GM18526 (cell line): ENCODE results near the gene PTPRE.

Experiments
- POLR2A ChIP-seq: IDR thresholded peaks from 3 replicates; pipeline ENCODE4 v1.6.1; 2011; ENCODE audit not compliant: insufficient read length; ENCODE audit errors: extremely low read depth

Gene PTPRE

DNA sequence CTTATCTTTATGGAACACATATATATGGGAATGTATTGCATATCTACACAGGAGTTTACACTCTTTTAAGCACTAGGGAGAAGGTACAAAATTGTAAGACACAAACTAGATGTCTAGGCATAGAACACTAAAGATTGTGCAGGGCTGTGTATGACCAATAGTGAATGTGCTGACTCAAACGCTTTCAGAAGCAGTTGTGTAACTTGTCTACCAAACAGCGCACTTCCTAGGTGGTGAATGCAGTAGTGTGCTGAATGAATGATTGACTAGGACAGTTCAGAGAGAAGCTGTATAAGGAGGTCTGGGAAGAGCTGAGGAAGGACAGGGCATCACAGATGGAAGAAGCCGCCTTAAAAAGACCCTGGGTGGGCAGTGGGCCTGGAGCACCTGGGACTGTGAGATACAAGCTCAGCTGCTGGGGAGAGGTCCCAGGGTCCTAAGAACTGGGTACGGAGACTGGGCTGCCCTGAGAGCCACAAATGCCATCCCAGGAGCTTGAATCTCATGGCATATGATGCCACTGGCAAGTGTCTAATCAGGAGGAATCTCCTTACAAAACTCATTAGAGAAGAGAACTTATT is 28.3 kb upstream of the PTPRE start:
- no peak for TF ChIP-seq POLR2A

DNA sequence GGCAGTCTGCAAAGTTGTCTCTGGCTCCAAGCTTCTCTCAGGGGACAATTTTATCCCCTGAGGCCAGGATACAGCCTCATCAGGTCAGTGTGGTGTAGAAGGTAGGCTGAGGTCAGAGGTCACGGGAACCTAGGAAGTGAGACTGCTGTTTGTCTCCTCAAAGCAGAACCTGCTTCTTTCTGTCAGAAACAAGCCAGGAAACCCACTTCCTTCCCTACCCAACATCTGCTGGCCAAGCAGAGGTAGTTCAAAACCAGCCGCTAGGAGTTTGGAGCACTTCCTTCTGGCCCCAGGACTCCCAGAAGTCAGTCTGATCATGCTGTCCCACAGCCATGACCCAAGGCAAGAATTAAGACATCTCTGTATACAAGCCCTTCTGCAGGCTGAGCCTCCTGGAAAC is 26.3 kb upstream of the PTPRE start:
- TF ChIP-seq POLR2A, result no peak

DNA sequence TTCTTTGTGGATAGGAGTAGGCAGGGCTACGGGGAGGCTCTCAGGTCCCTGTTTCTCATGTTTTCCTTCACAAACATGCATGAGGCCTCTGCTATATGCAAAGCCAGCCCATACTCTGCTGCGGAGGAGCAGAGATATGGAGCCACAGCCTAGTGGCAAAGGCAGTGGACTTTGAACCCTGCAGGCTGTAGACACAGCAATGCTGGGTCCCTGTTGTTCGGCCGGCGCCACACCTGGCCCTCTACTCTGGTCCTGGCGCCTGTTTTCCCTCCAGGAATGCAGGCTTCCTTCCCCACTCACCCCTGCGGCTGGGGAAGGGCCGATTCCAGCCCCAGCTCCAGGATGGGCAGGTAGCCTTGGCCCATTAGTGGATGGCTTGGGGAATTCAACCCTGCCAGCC is 25.6 kb upstream of the PTPRE start:
- TF ChIP-seq POLR2A, result no peak

DNA sequence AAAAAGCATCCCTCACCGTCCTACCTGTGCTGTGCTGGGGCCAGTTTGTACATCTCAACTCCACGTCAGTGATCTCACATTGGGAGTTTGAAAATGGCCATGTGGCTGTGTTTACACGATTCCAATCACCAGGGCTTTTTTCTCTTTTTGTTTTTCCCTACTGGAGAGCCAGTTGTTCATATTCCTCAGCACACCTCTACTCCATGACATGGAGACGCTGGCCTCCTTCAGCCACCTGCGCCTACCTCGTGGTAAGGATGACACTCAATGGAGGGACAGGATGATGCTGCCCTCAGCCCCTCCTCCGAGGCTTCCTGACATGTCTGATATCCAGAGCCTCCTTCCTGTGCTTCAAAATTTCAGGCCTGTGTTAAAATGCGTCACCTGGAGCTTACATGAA is 24.5 kb upstream of the PTPRE start:
- no peak for TF ChIP-seq POLR2A

DNA sequence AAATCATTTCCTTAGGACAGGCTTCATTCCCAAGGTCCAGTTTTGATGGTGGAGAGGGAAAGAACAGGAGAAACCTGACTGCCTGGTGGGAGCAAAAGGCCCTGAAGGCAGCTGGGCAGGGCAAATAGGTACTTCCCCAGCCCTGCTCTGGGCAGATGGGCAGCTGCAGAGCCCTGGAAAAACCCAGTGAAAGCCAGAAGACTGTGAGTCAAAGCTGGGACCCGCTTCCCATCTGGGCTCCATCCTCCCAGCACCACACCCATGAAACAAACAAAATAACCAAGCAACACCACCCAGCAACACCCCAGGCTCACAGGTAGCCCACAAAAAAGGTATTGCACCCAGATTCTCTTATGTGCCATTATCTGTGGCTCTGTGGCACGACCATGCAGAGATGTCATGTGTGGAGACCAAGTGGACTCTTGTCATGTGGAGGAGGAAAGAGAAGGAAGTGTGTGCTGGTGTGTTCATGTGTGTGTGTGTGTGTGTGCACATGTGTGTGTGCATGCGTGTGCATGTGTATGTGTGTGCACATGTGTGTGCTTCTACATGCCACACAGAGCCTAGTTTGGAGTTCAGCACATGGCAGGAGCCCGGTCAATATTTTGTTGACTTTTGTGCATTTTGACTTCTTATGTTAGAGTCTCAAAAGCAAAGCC is 24.0 kb upstream of the PTPRE start:
- TF ChIP-seq POLR2A, result no peak

DNA sequence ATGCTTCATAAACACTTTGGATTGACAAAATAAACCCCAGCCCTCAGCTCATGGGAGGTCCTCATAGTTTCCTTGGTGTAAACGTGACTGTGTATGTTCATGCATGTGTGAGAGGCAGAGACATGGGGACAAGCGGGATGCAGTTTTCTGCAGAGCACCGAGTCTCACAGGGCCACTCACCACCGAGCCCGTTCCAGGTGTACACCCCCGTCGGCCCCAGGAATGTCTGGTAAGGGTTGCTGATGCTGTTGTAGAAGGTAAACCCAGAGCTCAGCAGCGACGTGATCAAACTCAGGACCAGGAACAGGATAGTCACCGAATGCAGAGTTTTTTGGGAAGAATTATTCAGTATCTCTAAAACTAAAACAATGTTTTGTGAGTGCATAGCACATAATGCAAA is 23.4 kb upstream of the PTPRE start:
- TF ChIP-seq POLR2A, result no peak

DNA sequence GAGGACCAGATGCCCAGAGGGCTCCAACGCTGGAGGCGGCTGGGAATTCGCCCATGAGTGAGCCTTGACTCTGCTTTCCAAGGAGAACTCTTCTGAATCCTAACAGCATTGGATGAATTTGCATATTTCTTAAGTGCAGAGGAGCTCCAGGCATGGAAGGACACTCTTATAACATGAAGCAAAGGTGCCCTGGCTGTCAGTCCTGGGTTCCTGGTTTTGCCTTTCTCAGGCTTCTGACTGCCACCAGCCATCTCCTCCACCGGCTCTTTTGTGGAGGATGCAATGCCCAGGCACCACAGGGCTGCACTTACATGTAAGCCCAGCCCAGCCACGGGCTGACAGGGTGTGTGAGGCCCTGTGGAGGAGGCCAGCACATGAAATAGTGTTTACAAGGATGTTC is 22.4 kb upstream of the PTPRE start:
- TF ChIP-seq POLR2A, result no peak

DNA sequence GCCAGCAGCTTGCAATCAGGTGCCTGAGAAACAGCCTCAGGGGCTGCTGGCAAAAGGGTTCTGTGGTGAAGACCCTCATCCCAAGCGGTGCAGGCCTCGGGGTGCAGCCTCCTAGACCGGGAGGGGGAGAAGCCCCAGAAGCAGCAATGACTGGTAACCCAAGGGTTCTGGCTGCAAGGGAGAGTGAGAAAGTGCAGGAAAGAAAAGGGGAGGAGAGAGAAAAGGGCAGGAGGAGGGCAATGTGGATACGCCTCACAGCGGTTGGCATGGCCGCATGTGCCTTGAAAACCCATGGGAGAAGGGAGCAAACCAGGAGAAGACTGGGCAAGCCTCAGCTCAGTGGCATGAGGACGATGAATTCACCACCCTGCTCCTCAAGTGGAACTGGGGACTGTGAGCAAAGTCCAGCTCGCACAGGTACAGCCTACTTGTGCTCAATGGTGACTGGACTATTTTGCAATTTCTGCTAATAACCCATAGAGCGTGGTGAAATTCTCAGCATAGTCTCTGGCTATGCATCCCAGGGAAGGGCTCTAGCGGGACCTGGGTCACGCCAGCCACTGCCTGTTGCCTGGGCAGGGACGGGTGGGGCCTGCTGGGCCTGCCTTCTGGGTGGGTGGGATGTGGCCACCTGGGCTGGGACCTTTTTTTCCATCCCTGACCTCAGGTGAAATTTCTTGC is 20.4 kb upstream of the PTPRE start:
- no peak for TF ChIP-seq POLR2A

DNA sequence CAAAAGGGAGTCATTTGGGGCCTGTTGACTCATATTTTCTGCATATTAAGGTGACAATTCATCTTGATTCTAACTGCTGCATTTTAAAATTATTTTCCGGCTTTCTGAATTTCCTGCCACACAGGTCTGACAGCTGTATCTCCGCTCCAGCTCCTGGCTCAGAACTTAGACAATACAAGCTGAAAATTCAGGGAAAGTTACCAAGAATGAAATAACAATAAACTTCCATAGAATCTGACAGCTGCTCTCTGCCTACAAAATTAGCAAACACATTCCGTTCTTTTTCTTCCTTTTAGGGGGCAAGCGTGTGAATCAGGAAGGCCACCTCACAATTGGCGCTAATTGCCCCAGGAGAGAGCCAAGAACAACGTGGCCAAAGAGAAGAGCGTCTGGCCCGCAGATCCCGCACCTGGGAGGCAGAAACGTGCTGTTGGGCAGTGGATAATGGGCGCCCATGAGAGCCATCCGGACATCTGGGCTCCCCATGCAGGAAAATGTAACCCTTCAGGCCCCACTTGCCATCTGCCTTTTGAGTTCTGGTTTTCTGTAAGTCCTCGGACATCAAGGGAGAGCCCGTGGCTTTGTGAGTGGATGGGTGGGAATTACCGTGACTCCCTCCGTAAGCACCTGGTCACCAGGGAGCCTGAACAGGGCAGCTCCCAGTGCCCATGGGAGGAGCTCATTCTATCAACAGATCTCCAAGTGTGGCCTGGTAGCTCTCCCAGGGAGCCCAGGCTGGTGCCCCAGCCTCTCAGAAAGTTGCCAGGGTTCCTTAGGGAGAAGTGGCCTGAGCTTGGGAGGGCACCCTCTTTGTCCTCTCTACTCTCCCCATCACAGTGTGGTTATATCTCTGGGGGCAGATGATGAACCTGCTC is 19.1 kb upstream of the PTPRE start:
- no peak for TF ChIP-seq POLR2A

DNA sequence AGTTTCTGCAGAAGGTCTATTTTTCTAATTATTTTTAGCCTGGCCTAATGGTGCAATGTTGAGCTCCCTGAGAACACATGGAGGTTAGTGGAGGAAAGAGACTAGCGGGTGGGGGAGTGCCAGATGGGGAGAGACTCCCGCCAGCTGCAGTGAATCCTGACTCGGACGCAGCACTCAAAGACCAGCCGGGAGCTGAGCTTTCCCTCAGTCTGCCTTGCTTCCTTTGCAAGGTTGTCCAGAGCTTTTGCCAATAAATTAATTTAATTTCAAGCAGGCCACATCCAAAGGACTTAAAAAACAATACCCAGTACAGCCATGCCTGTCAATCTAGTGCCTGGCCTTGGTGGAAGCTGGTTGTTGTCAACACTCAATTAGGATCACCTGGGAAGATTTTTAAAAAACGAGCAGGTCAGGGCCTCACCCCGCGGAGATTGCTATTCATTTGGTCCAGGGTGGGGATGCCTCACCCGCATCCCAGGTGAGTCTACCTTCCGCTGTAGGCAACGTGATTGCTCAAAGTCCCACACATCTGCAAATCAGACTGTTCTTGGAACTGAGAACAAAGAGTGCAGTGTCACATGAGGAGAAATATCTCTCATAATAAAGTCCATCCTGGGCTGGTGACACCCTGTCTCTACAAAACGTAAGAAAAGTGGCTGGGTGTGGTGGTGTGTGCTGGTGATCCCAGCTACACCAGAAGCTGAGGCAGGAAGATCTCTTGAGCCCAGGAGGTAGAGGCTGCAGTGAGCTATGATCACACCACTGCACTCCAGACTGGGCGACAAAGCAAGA is 18.2 kb upstream of the PTPRE start:
- TF ChIP-seq POLR2A, result no peak

DNA sequence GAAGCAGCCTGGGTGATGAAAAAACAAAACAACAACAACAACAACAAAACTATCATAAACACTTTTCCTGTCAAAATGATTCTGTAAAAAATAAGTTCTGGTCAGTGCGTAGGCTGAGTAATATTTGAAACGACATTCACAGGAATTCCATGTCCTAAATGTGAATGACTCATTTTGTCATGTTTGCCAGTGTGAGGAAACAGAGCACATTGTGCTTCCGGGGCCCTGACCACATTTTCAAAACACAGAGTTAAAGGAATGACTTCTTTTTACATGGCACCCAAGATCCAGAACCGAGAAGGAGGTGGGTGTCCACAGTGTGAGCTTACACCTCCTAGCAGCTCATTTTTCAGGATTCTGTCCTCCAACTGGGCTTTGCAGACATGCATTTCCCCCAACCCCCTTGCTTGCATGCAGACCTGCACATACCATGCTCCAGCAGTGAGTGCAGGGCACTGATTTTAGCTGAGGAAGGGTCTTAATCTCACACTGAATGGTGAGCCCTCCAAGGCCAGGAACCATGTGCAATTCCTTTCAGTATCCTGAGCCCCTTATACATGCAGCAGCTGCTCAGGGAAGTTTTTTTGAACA is 17.2 kb upstream of the PTPRE start:
- no peak for TF ChIP-seq POLR2A

DNA sequence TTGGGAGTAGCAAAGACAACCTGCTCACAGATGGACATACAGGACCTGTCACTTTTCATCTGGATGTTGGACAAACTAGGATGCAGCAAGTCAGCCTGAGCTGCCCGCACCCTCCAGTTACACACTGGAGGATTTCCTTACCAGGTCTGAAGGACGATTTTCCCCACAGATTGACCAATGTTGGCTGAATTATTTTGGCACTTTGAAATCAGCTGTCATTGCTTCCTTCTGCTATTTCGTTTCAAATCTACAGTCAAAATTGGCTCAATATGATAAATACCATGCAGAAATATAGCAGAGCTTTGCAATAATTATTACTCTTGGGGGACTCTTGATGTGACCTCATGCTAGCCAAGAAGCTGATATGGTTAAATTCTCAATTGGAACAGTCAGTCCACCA is 16.7 kb upstream of the PTPRE start:
- TF ChIP-seq POLR2A, result no peak

DNA sequence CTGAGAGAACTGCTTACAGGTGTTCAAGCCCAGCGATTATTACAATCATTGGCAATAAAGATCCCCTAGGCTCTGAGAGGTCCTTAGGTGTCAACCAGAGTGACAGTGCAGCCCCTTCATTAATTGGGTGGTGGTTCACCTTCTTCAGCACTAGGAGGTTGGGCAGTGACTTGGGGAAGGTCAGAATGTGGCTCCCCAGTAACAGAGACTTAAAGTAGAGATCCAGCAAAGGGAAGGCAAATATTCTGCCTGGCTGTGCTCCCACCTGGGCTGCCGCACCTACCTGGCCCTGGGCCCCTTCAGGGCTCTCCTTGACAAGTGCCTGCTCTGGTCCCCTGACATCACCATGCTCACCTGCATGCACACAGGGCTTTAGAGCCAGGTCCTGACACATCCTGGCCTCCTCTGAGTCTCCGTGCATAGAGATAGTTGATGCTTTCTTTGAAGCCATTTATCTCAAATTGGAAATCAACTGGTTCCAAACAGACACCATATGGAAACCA is 16.0 kb upstream of the PTPRE start:
- no peak for TF ChIP-seq POLR2A

DNA sequence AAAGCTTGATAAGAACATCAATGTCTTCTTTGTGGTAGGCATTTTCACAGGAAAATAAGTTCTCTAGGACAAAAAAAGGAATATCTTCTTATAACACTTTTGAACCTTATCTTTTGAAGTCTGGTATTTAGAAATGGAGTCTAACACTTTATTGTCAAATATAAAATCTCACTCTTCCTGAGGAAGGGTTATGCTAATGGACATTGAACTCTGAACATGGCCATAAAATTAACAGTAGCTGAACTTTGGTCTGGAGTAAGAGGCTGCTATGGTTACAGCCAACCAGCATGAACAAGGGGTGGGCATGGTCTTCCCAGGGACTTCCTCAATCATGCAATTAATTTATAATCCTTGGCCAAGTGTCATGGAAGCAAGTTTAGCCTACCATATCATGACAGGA is 14.2 kb upstream of the PTPRE start, which contains the start of gene CLRN3:
Gene CLRN3, minus strand, starts transcription at position 199 of the 400 bp plus-strand sequence. Its CDS starts 157 bp downstream, at position 42.
- no peak for TF ChIP-seq POLR2A

DNA sequence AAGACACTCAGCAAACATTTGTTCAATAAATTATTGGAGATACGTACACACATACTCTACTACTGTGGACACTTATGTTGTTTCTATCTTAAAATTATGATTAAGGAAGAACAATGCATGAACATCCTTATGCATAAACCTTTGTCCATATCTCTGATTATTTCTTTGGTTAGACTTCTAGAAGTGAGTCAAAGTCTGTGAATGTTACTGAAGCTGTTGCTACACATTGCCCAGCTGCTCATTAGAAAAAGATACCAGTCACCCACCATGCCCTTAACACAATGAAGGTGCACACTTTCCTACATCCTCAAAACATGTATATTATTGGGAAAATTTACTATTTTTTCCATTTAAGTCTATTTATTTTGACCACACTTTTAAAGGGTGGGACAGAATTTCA is 12.8 kb upstream of the PTPRE start:
- no peak for TF ChIP-seq POLR2A

DNA sequence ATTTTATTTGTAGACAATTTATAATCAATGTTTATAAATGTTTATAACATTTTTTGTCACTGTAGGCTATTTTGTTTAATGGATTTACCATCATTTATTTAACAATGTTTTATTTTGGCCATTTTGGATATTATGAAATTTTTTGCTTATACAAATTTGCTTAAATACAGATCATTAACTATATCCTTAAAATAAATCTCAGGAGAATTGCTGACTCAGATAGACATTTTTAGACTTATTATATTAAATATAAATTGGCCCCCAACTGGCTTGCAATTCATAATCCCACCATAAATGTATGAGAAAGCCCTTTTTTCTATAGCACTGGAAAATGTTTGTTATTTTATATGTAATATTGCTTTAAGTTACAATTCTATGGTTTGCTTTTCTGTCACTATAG is 10.3 kb upstream of the PTPRE start:
- no peak for TF ChIP-seq POLR2A
